Prostate gland (tissue), 2 donors: ENCODE measurements around the gene CCDC14.

ENCODE experiments used
- CTCF ChIP-seq, 4 experiments: fragments of 200-600 bp in 2 of 4; fragments of 450-650 bp in 2 of 4; sonication (generic) in 2 of 4; IDR thresholded peaks; 1 replicate in 3 of 4; 2 replicates in 1 of 4; pipeline ENCODE4 v1.5.1; 2016 to 2019; ENCODE audit warnings: antibody characterized with exemption in 4 of 4, mild to moderate bottlenecking in 2 of 4, moderate library complexity in 2 of 4
- POLR2AphosphoS5 ChIP-seq: sonication (generic); formaldehyde crosslinking; IDR thresholded peaks from one replicate; pipeline ENCODE4 v1.6.1; 2017; ENCODE audit warnings: antibody characterized with exemption

- TF ChIP-seq CTCF (IDR thresholded peaks at IDR 0.05) (no peak), POLR2AphosphoS5 (no peak)
Measured at GRCh38 chr3:123941542-123941941, 19.5 kb downstream of the CCDC14 start.
